ENCODE data around the gene NUDT7.

The NUDT7 gene

DNA sequence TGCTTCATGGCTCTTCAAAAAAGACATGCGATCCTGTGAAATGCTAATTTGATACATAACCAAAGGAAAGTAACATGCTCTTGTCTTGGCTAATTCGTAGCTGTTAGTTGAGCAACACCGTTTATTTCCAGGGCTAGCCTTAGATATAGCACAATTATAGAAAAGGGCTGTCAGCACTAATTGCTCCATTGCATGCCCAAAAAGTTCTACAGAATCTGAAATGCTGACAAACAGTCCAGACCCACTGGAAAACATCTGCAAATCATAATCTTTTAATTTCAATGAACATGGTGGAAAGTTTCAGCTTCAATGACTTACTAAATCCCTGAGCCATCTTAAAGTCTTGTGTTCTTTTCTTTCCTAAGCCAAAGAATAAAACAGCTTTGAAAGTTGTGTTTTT is 42.9 kb upstream of the NUDT7 start:
- Histone ChIP-seq H2AFZ (ENCODE audit: insufficient read depth, low read length, poor library complexity) (no peak overlapping the region), H3K4me1 (ENCODE audit: control insufficient read depth in 1 of 2, insufficient read depth in 2 of 2, low read length in 2 of 2) (peaks cover 5 to 6% of the 10 kb centered on the region in 2 experiments), H2BK120ac (ENCODE audit: insufficient read depth, low read length, poor library complexity) (no peak overlapping the region), H3K4me3 (ENCODE audit: low read depth, low read length) (no peak overlapping the region), H3K23ac (ENCODE audit: low read length) (no peak overlapping the region), H2BK12ac (ENCODE audit: low read length) (no peak overlapping the region), H3K79me2 (ENCODE audit: control insufficient read depth, insufficient read depth, low read length, poor library complexity) (no peaks in the 10 kb centered on the region), H3K18ac (ENCODE audit: low read length) (no peak overlapping the region), H3K27ac (ENCODE audit: low read depth, low read length) (no peak overlapping the region), H3K9ac (ENCODE audit: low read length) (no peak overlapping the region), H4K91ac (ENCODE audit: low read depth, low read length) (no peak overlapping the region), H3K27me3 (ENCODE audit: insufficient read depth, low read length) (no peaks in the 10 kb centered on the region), H2BK5ac (ENCODE audit: low read depth, low read length, poor library complexity) (no peak overlapping the region), H3K9me3 (ENCODE audit: insufficient read depth, low read depth, low read length) (no peaks in the 10 kb centered on the region), H4K12ac (ENCODE audit: low read depth, low read length) (no peak overlapping the region), H3K79me1 (ENCODE audit: low read length) (peaks cover 9% of the 10 kb centered on the region), H2AK5ac (ENCODE audit: low read length) (no peak overlapping the region), H3K4me2 (ENCODE audit: low read length) (no peak overlapping the region), H4K8ac (ENCODE audit: low read depth, low read length) (no peak overlapping the region), H3K4ac (ENCODE audit: low read depth, low read length) (no peak overlapping the region), H3K36me3 (ENCODE audit: control insufficient read depth in 1 of 2, insufficient read depth in 2 of 2, low read length in 2 of 2) (no peaks in the 10 kb centered on the region), H3K14ac (ENCODE audit: low read length) (no peak overlapping the region)
- peak in 1 of 2 donors; percentile 10 for DNase-seq
- WGBS (ENCODE audit: extremely low coverage, insufficient coverage, insufficient read length), result no CpG with 5 or more reads among the region's 3 CpGs

- no peak overlapping the region for H2BK120ac ChIP-seq (ENCODE audit: insufficient read depth, low read length, poor library complexity)
- H2BK5ac ChIP-seq (ENCODE audit: low read depth, low read length, poor library complexity), result no peak overlapping the region
- H2AFZ ChIP-seq (ENCODE audit: insufficient read depth, low read length, poor library complexity), result no peak overlapping the region
- WGBS (ENCODE audit: extremely low coverage, insufficient coverage, insufficient read length), result no CpG with 5 or more reads among the region's 3 CpGs
- H4K8ac ChIP-seq (ENCODE audit: low read depth, low read length), result no peak overlapping the region
- no peak overlapping the region for H2AK5ac ChIP-seq (ENCODE audit: low read length)
- H3K79me1 ChIP-seq (ENCODE audit: low read length), result peaks cover 9% of the 10 kb centered on the region
- no peaks in the 10 kb centered on the region for H3K36me3 ChIP-seq (ENCODE audit: control insufficient read depth in 1 of 2, insufficient read depth in 2 of 2, low read length in 2 of 2)
- H3K18ac ChIP-seq (ENCODE audit: low read length), result no peak overlapping the region
- H3K9ac ChIP-seq (ENCODE audit: low read length), result no peak overlapping the region
- no peak overlapping the region for H3K4me2 ChIP-seq (ENCODE audit: low read length)
- no peaks in the 10 kb centered on the region for H3K27me3 ChIP-seq (ENCODE audit: insufficient read depth, low read length)
- H3K4me1 ChIP-seq (ENCODE audit: control insufficient read depth in 1 of 2, insufficient read depth in 2 of 2, low read length in 2 of 2), result peaks cover 5 to 6% of the 10 kb centered on the region in 2 experiments
- H3K4me3 ChIP-seq (ENCODE audit: low read depth, low read length), result no peak overlapping the region
- no peak overlapping the region for H3K27ac ChIP-seq (ENCODE audit: low read depth, low read length)
- no peak overlapping the region for H3K4ac ChIP-seq (ENCODE audit: low read depth, low read length)
- no peaks in the 10 kb centered on the region for H3K79me2 ChIP-seq (ENCODE audit: control insufficient read depth, insufficient read depth, low read length, poor library complexity)
- no peak for DNase-seq
- no peak overlapping the region for H3K14ac ChIP-seq (ENCODE audit: low read length)
- H2BK12ac ChIP-seq (ENCODE audit: low read length), result no peak overlapping the region
- H3K9me3 ChIP-seq (ENCODE audit: insufficient read depth, low read depth, low read length), result no peaks in the 10 kb centered on the region
- no peak overlapping the region for H4K12ac ChIP-seq (ENCODE audit: low read depth, low read length)
- no peak overlapping the region for H4K91ac ChIP-seq (ENCODE audit: low read depth, low read length)
- no peak overlapping the region for H3K23ac ChIP-seq (ENCODE audit: low read length)
These were observed 42.4 kb upstream of the NUDT7 start for GRCh38 chr16:77679901-77680300.

- H4K8ac ChIP-seq (ENCODE audit: low read depth, low read length), result no peak overlapping the region
- peaks cover 5 to 6% of the 10 kb centered on the region in 2 experiments for H3K4me1 ChIP-seq (ENCODE audit: control insufficient read depth in 1 of 2, insufficient read depth in 2 of 2, low read length in 2 of 2)
- no peaks in the 10 kb centered on the region for H3K36me3 ChIP-seq (ENCODE audit: control insufficient read depth in 1 of 2, insufficient read depth in 2 of 2, low read length in 2 of 2)
- H3K4me2 ChIP-seq (ENCODE audit: low read length), result no peak overlapping the region
- no peak overlapping the region for H3K23ac ChIP-seq (ENCODE audit: low read length)
- no peak overlapping the region for H2BK5ac ChIP-seq (ENCODE audit: low read depth, low read length, poor library complexity)
- H3K79me2 ChIP-seq (ENCODE audit: control insufficient read depth, insufficient read depth, low read length, poor library complexity), result no peaks in the 10 kb centered on the region
- no peak overlapping the region for H3K9ac ChIP-seq (ENCODE audit: low read length)
- H2BK120ac ChIP-seq (ENCODE audit: insufficient read depth, low read length, poor library complexity), result no peak overlapping the region
- no peak overlapping the region for H3K4ac ChIP-seq (ENCODE audit: low read depth, low read length)
- no peaks in the 10 kb centered on the region for H3K9me3 ChIP-seq (ENCODE audit: insufficient read depth, low read depth, low read length)
- H4K12ac ChIP-seq (ENCODE audit: low read depth, low read length), result no peak overlapping the region
- H2BK12ac ChIP-seq (ENCODE audit: low read length), result no peak overlapping the region
- H3K27ac ChIP-seq (ENCODE audit: low read depth, low read length), result no peak overlapping the region
- no peak overlapping the region for H3K4me3 ChIP-seq (ENCODE audit: low read depth, low read length)
- peak in 1 of 2 donors; percentile 52 for DNase-seq
- no peaks in the 10 kb centered on the region for H3K27me3 ChIP-seq (ENCODE audit: insufficient read depth, low read length)
- no peak overlapping the region for H2AK5ac ChIP-seq (ENCODE audit: low read length)
- no CpG with 5 or more reads among the region's 3 CpGs for WGBS (ENCODE audit: extremely low coverage, insufficient coverage, insufficient read length)
- H3K79me1 ChIP-seq (ENCODE audit: low read length), result peaks cover 9% of the 10 kb centered on the region
- H2AFZ ChIP-seq (ENCODE audit: insufficient read depth, low read length, poor library complexity), result no peak overlapping the region
- no peak overlapping the region for H4K91ac ChIP-seq (ENCODE audit: low read depth, low read length)
- no peak overlapping the region for H3K18ac ChIP-seq (ENCODE audit: low read length)
- no peak overlapping the region for H3K14ac ChIP-seq (ENCODE audit: low read length)
These were observed 41.8 kb upstream of the NUDT7 start for GRCh38 chr16:77680496-77680895.

- H3K4ac ChIP-seq (ENCODE audit: low read depth, low read length), result no peak overlapping the region
- H3K14ac ChIP-seq (ENCODE audit: low read length), result no peak overlapping the region
- H2BK5ac ChIP-seq (ENCODE audit: low read depth, low read length, poor library complexity), result no peak overlapping the region
- H4K8ac ChIP-seq (ENCODE audit: low read depth, low read length), result no peak overlapping the region
- H4K12ac ChIP-seq (ENCODE audit: low read depth, low read length), result no peak overlapping the region
- no peaks in the 10 kb centered on the region for H3K27me3 ChIP-seq (ENCODE audit: insufficient read depth, low read length)
- no peak overlapping the region for H3K27ac ChIP-seq (ENCODE audit: low read depth, low read length)
- no peak overlapping the region for H4K91ac ChIP-seq (ENCODE audit: low read depth, low read length)
- no peak for DNase-seq
- no peaks in the 10 kb centered on the region for H3K79me2 ChIP-seq (ENCODE audit: control insufficient read depth, insufficient read depth, low read length, poor library complexity)
- peak overlapping the region; percentile 36 for H2AK5ac ChIP-seq (ENCODE audit: low read length)
- peaks cover 4% of the 10 kb centered on the region for H3K79me1 ChIP-seq (ENCODE audit: low read length)
- no peak overlapping the region for H3K18ac ChIP-seq (ENCODE audit: low read length)
- no peak overlapping the region for H3K4me2 ChIP-seq (ENCODE audit: low read length)
- no peak overlapping the region for H2AFZ ChIP-seq (ENCODE audit: insufficient read depth, low read length, poor library complexity)
- no peak overlapping the region for H2BK120ac ChIP-seq (ENCODE audit: insufficient read depth, low read length, poor library complexity)
- H3K4me3 ChIP-seq (ENCODE audit: low read depth, low read length), result no peak overlapping the region
- H3K9ac ChIP-seq (ENCODE audit: low read length), result no peak overlapping the region
- H3K23ac ChIP-seq (ENCODE audit: low read length), result no peak overlapping the region
- WGBS (ENCODE audit: extremely low coverage, insufficient coverage, insufficient read length), result no CpG with 5 or more reads among the region's 10 CpGs
- peak overlapping the region; percentile 13 for H2BK12ac ChIP-seq (ENCODE audit: low read length)
- no peaks in the 10 kb centered on the region for H3K4me1 ChIP-seq (ENCODE audit: control insufficient read depth in 1 of 2, insufficient read depth in 2 of 2, low read length in 2 of 2)
- H3K9me3 ChIP-seq (ENCODE audit: insufficient read depth, low read depth, low read length), result no peaks in the 10 kb centered on the region
- no peaks in the 10 kb centered on the region for H3K36me3 ChIP-seq (ENCODE audit: control insufficient read depth in 1 of 2, insufficient read depth in 2 of 2, low read length in 2 of 2)
These were observed 39.7 kb upstream of the NUDT7 start for GRCh38 chr16:77682586-77682985.

Data from trophoblast cell (in vitro differentiated cells and primary cell).